Stimulated activated CD4-positive, alpha-beta T cell treated with anti-CD3 and anti-CD28 coated beads, TNF-alpha, amount 100 ng/mL, for 4 hours (primary cell): Measurements from ENCODE around the gene LRP5.
"Not testable (repeated sequence)": the region's sequence is repeated elsewhere in the genome, so short reads cannot be mapped to it uniquely, and the experiment has no call there.

Experiments used
- DNase-seq, 3 experiments: peaks; one replicate each; pipeline ENCODE4 v3.0.0-alpha.2; 2020; ENCODE audit warnings: low read depth in 3 of 3

Gene LRP5

GRCh38 chr11:68328374-68329091, 16.1 kb downstream of the LRP5 start:
- no peak for DNase-seq

GRCh38 chr11:68329536-68329935, 17.1 kb downstream of the LRP5 start:
- no peak for DNase-seq

GRCh38 chr11:68329978-68330699, 17.7 kb downstream of the LRP5 start:
- DNase-seq, result no peak

GRCh38 chr11:68330700-68331337, 18.4 kb downstream of the LRP5 start:
- DNase-seq, result no peak

- DNase-seq, result no peak
Observed at GRCh38 chr11:68331338-68331947, 19.1 kb downstream of the LRP5 start.

- DNase-seq, result no peak
Observed at GRCh38 chr11:68332186-68332585, 19.8 kb downstream of the LRP5 start.

- DNase-seq, result no peak
Observed at GRCh38 chr11:68333173-68333572, 20.8 kb downstream of the LRP5 start.

- DNase-seq, result no peak
Observed at GRCh38 chr11:68334923-68335322, 22.5 kb downstream of the LRP5 start.

- no peak for DNase-seq
Observed at GRCh38 chr11:68335683-68336082, 23.3 kb downstream of the LRP5 start.

GRCh38 chr11:68336716-68337115, 24.3 kb downstream of the LRP5 start:
- DNase-seq, result no peak

GRCh38 chr11:68337399-68337835, 25.0 kb downstream of the LRP5 start:
- DNase-seq, result no peak

GRCh38 chr11:68338051-68338780, 25.8 kb downstream of the LRP5 start:
- no peak for DNase-seq

- no peak for DNase-seq
Observed at GRCh38 chr11:68340003-68340767, 27.8 kb downstream of the LRP5 start.

- no peak for DNase-seq
Observed at GRCh38 chr11:68340784-68341556, 28.6 kb downstream of the LRP5 start.

- no peak for DNase-seq
Observed at GRCh38 chr11:68341557-68342458, 29.4 kb downstream of the LRP5 start.

- DNase-seq, result no peak
Observed at GRCh38 chr11:68342459-68343158, 30.2 kb downstream of the LRP5 start.

- DNase-seq, result no peak
Observed at GRCh38 chr11:68343761-68344256, 31.4 kb downstream of the LRP5 start.

GRCh38 chr11:68344821-68345220, 32.4 kb downstream of the LRP5 start:
- DNase-seq, result not testable (repeated sequence)
